ENCODE measurements around the gene ASMT.
"Not testable (repeated sequence)": the region's sequence is repeated elsewhere in the genome, so short reads cannot be mapped to it uniquely, and the experiment has no call there.

The ASMT gene

GRCh38 chrX:1656379-1656778, 41.5 kb downstream of the ASMT start:
- no peak for DNase-seq

DNA sequence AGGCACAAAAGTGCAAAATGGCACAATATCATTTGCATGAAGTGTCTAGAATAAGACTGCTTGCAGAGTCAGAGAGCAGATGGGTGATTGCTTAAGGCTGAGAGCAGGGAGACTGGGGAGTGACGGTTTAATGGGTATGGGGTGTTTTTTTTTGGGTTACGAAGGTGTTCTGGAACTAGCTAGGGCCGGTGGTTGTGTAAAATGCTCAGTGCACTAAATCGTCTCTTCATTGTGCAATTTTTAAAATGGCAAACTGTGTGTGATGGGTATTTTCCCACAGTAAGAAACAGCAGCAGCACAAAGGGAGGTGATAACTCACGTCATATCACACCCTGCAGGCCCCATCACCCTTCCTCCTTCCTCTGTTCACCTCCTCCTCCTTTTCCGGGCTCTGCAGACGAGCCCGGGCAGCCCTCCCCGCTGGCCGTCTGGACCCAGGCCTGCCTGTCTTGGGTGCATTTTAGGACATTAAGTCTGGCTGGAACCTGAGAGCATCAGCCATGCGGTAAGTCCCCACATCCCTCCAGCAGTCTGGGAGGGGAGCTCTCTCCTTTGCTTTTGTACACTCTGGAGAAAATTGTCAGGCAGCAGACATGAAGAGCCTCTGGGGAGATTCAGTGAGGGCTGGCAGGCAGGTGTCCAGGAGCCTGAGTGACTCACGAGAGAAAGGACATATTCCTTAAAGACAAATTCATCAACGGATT, 42.7 kb downstream of the ASMT start:
- DNase-seq, result peak; percentile 22 to 35

DNA sequence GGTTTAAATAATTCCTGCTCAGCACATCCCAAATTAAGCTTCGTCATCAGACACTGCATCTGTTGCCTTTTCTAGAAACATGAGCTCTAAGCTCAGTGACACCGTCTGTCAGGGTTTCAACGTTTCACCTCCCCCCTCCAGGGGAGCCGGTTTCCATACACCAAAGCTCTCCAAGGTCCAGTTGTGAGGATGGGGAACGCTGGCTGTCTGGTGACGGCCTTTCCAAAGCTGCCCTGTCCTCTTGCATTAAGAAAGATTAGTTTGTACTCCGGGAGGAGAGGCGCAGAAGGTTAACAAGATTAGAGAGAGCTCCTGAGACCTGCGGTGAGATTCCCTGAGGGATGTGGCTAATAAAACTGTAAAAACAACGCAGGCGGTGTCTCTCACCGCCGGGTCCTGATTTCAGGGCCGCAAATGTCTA, 43.2 kb downstream of the ASMT start:
- DNase-seq, result no peak

DNA sequence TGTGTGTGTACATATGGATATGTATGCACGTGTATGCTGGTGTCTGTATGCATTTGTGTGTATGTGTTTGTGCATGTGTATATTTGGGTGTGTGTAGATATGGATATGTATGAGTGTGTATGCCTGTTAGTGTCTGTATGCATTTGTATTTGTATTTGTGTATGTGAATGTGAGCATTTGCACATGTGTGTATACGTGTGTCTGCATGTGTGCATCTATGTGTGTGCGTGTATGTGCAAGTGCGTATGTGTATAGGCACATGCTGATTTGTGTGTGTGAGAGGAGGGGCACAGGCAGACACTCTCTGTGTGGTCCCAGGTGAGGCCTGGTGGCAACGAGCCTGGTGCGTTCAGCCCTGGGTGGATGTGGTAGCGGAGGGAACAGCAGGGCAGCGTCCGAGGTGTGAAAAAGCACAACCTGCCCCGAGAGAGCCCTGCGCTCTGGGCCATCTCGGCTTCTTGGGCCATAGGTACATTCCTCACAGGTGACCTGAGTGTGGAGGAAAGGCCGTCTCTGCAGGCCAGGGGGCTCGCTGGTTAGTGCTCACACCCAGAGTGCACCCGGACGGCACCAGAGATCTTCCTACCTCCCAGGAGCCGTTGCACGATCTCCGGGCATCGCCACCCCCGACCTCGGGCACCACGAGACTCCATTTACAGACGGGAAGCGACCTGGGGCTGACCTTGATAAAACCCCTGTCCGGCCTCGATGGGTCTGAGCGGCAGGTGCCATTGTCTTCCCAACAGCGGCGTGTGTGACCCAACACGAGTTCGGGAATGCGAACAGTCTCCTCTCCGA, 45.0 kb downstream of the ASMT start:
- no peak for DNase-seq

GRCh38 chrX:1661048-1661921, 46.4 kb downstream of the ASMT start:
- peak in 1 of 2 donors; percentile 53 for DNase-seq

DNA sequence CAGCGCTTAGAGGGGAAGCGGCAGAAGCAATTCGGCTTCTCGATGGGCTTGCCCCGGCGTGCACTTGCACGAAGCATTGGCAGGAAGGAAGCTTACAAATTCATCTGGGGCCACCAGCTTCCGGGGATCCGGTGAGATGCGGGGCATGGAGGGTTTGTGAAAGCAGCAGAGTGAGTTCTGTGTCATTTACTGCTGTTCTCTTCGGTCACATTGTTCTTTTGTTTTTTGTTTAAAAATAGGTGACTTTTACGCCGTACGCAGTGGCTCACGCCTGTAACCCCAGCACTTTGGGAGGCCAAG, 47.0 kb downstream of the ASMT start:
- no peak for DNase-seq

GRCh38 chrX:1667566-1667965, 52.7 kb downstream of the ASMT start:
- no peak for DNase-seq

- DNase-seq, result peak in 1 of 2 donors; percentile 30
Observed at GRCh38 chrX:1673337-1673736, 58.5 kb downstream of the ASMT start.

- DNase-seq, result no peak
Observed at GRCh38 chrX:1676866-1677265, 62.0 kb downstream of the ASMT start.

DNA sequence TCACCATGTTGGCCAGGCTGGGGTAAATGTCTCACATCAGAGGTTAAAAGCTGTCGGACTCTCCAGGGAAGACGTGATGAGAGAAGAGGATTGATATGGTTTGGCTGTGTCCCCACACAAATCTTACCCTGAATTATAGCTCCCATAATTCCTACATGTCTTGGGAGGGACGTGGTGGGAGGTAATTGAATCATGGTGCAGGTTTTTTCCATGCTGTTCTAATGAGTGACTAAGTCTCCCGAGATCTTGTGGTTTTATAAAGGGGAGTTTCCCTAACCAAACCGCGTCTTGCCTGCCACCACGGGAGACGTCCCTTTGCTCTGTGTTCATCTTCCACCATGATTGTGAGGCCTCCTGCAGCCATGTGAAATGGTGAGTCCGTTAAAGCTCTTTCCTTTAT, 64.4 kb downstream of the ASMT start:
- peak in 1 of 2 donors; percentile 5 for DNase-seq

GRCh38 chrX:1681439-1681838, 66.6 kb downstream of the ASMT start:
- DNase-seq, result no peak

GRCh38 chrX:1681856-1682255, 67.0 kb downstream of the ASMT start:
- not testable (repeated sequence) for DNase-seq

GRCh38 chrX:1682501-1682900, 67.6 kb downstream of the ASMT start:
- DNase-seq, result not testable (repeated sequence)

DNA sequence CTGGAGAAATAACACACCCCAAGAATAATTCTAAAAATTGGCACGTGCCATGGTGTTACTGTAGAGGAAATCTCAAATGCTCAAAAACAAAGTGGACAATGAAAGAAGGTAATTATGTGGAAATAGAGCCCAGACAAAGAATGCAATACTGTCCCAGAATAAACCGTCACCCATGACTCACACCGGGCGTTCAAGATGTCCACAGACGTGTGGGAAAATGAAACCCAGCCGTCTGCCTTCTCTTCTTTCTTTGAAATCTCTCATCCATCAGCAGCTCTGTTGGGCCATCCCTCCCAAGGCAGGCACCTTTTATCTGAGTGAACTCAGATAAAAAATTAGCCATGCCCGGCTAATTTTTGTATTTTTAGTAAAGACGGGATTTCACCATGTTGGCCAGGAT, 70.0 kb downstream of the ASMT start:
- DNase-seq, result not testable (repeated sequence)

DNA sequence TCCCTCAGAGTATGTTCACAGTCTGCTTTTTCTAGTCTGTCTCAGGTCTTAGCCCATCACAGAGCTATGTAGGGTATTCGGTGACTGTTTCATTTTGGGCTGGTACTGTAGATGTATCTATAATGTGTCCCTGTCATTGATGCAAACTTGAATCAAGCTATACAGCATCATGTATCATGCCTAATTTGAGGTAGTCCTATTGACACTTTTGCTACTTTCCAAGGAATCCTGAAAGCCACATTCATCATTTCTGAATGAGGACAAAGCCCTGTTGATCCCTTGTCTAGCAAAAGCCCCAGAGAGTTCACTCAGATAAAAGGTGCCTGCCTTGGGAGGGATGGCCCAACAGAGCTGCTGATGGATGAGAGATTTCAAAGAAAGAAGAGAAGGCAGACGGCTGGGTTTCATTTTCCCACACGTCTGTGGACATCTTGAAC, 70.6 kb downstream of the ASMT start:
- DNase-seq, result not testable (repeated sequence)

DNA sequence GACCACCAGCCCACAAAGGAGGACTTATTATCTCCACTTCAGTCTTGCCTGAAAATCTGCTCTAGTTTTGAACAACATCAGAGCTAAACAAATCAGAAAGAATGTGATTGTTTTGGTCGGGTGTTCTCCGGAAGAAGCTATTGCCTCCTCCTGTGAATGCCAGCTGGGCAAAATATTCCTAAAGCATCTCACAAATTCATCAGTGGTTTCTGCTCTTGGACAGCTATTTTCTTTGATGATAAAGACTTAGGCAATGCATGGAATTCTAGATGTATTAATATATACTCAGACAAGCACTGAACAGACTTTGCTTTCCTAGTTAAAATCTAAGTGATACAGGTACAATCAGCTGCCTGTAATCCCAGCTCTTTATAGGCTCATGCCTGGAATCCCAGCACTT, 71.8 kb downstream of the ASMT start:
- no peak for DNase-seq
